ENCODE results near the gene NKIRAS1. TPM values are rescaled to one million over a fixed set of nuclear protein-coding genes. Genes with fewer than 3 reads are reported as not detected.
A peak's percentile ranks its signal among the peaks of the same experiment; 100 is the strongest.

NKIRAS1 gene
- total RNA-seq = 10 to 100 TPM; 23.4 to 45.8 TPM
- 10 to 100 TPM; 45.9 to 53.4 TPM for polyA plus RNA-seq (ENCODE audit: insufficient read length in 2 of 2)
- long read RNA-seq, donor 1, transcript NKIRAS1-206 (5 exons, 2,014 nt) = major isoform, 15 of 1,954 reads
- long read RNA-seq, donor 1, partial matches to known transcripts = 602 of 1,954 reads
- long read RNA-seq, donor 1, other reads (novel, unspliced or antisense) = 1,335 of 1,954 reads
- long read RNA-seq, donor 2, partial matches to known transcripts = 0 of 4 reads
- long read RNA-seq, donor 2, other reads (novel, unspliced or antisense) = 0 of 4 reads
- long read RNA-seq, donor 3, transcript NKIRAS1-206 (5 exons, 2,014 nt) = major isoform, 10 of 1,679 reads
- long read RNA-seq, donor 3, partial matches to known transcripts = 1,195 of 1,679 reads
- long read RNA-seq, donor 3, other reads (novel, unspliced or antisense) = 473 of 1,679 reads
- long read RNA-seq, donor 4, transcript NKIRAS1-206 (5 exons, 2,014 nt) = major isoform, 5 of 12,108 reads
- long read RNA-seq, donor 4, partial matches to known transcripts = 11,652 of 12,108 reads
- long read RNA-seq, donor 4, other reads (novel, unspliced or antisense) = 451 of 12,108 reads

GRCh38 chr3:23916886-23917678 is at the start of gene NKIRAS1, which contains the start of gene RPL15:
NKIRAS1 (minus strand) TSS chr3:23916990; CDS start chr3:23910904, 6,086 bp downstream.
RPL15 (plus strand) TSS chr3:23917132; CDS start chr3:23917860, 728 bp downstream.
- Histone ChIP-seq H3K27me3 (ENCODE audit: control insufficient read depth, insufficient read depth, low read length) (no peaks in the 10 kb centered on the region), H3K4me1 (ENCODE audit: control insufficient read depth, insufficient read depth, low read length) (peaks cover 5% of the 10 kb centered on the region), H3K27ac (ENCODE audit: low read depth, low read length) (peak within 1 kb of the TSS; percentile 95), H3K9me3 (ENCODE audit: control insufficient read depth, insufficient read depth, low read length) (no peaks in the 10 kb centered on the region), H3K4me3 (ENCODE audit: low read depth, low read length) (peak within 1 kb of the TSS; percentile 99), H3K36me3 (ENCODE audit: control insufficient read depth, insufficient read depth, low read length) (peaks cover 11% of the 10 kb centered on the region)
- peak; percentile 93 to 99 (median 94) for DNase-seq (ENCODE audit: low read depth in 4 of 6, low spot score in 6 of 6)
- WGBS (ENCODE audit: insufficient coverage) = under 1% methylated on average over 64 of the region's 64 CpGs

DNA sequence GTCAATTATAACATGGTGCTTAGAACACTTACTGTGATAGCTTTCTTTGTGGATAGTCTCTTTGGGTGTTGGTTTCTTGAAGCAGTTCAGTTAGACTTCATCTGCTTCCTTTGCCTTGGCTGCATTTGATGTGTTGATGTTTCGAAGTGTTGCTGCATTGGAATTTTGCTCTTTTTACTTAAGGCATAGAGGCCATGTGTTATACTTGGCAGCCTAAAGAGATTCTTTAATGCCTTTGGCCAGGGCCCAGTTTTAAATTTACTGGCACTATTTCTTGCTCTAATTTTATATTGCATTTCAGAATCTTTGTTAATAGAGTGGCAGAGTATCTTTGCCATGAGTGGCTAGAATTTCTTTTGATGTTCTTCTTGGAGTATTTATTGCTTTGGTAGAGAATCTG is 49.5 kb upstream of the NKIRAS1 start:
- no CpG with 5 or more reads among the region's 1 CpG for WGBS (ENCODE audit: insufficient coverage)
- no peaks in the 10 kb centered on the region for H3K27me3 ChIP-seq (ENCODE audit: control insufficient read depth, insufficient read depth, low read length)
- H3K9me3 ChIP-seq (ENCODE audit: control insufficient read depth, insufficient read depth, low read length) = no peaks in the 10 kb centered on the region
- no peak overlapping the region for H3K4me3 ChIP-seq (ENCODE audit: low read depth, low read length)
- no peak overlapping the region for H3K27ac ChIP-seq (ENCODE audit: low read depth, low read length)
- peaks cover 31% of the 10 kb centered on the region for H3K36me3 ChIP-seq (ENCODE audit: control insufficient read depth, insufficient read depth, low read length)
- DNase-seq (ENCODE audit: low read depth in 4 of 6, low spot score in 6 of 6) = peak in 1 of 6 donors; percentile 93
- H3K4me1 ChIP-seq (ENCODE audit: control insufficient read depth, insufficient read depth, low read length) = no peaks in the 10 kb centered on the region

GRCh38 chr3:23964537-23965235 is 47.9 kb upstream of the NKIRAS1 start:
- Histone ChIP-seq H3K4me1 (ENCODE audit: control insufficient read depth, insufficient read depth, low read length) (no peaks in the 10 kb centered on the region), H3K9me3 (ENCODE audit: control insufficient read depth, insufficient read depth, low read length) (no peaks in the 10 kb centered on the region), H3K4me3 (ENCODE audit: low read depth, low read length) (no peak overlapping the region), H3K36me3 (ENCODE audit: control insufficient read depth, insufficient read depth, low read length) (peaks cover 35% of the 10 kb centered on the region), H3K27ac (ENCODE audit: low read depth, low read length) (no peak overlapping the region), H3K27me3 (ENCODE audit: control insufficient read depth, insufficient read depth, low read length) (no peaks in the 10 kb centered on the region)
- WGBS (ENCODE audit: insufficient coverage) = 94% methylated on average over 2 of the region's 3 CpGs
- DNase-seq (ENCODE audit: low read depth in 4 of 6, low spot score in 6 of 6) = peak in 1 of 6 donors; percentile 31

GRCh38 chr3:23961913-23962312 is 45.1 kb upstream of the NKIRAS1 start:
- no peaks in the 10 kb centered on the region for H3K27me3 ChIP-seq (ENCODE audit: control insufficient read depth, insufficient read depth, low read length)
- H3K36me3 ChIP-seq (ENCODE audit: control insufficient read depth, insufficient read depth, low read length) = peaks cover 31% of the 10 kb centered on the region
- no peak for DNase-seq (ENCODE audit: low read depth in 4 of 6, low spot score in 6 of 6)
- WGBS (ENCODE audit: insufficient coverage) = no CpG with 5 or more reads among the region's 5 CpGs
- H3K27ac ChIP-seq (ENCODE audit: low read depth, low read length) = no peak overlapping the region
- no peak overlapping the region for H3K4me3 ChIP-seq (ENCODE audit: low read depth, low read length)
- no peaks in the 10 kb centered on the region for H3K4me1 ChIP-seq (ENCODE audit: control insufficient read depth, insufficient read depth, low read length)
- H3K9me3 ChIP-seq (ENCODE audit: control insufficient read depth, insufficient read depth, low read length) = no peaks in the 10 kb centered on the region

DNA sequence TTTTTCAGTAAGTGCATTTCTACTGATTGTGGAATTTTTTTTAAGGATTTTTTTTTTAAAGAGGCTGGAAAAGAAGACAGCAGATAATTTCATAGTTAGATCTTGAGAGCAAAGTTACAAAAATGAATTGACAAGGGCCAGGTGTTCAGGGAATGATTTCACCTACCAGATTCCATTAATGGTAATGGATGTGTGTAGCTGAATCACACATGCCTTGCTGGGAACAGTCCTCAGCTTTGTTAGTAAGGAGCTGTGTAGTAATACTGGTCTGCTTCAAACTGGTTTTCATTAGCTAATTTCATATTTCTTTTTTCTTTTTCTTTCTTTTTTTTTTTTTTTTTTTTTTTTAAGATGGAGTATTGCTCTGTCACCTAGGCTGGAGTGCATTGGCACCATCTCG is 44.3 kb upstream of the NKIRAS1 start:
- no peak overlapping the region for H3K27ac ChIP-seq (ENCODE audit: low read depth, low read length)
- WGBS (ENCODE audit: insufficient coverage) = 100% methylated on average over 1 of the region's 1 CpG

GRCh38 chr3:23960649-23961048 is 43.9 kb upstream of the NKIRAS1 start:
- Histone ChIP-seq H3K27me3 (ENCODE audit: control insufficient read depth, insufficient read depth, low read length) (no peaks in the 10 kb centered on the region), H3K4me1 (ENCODE audit: control insufficient read depth, insufficient read depth, low read length) (no peaks in the 10 kb centered on the region), H3K9me3 (ENCODE audit: control insufficient read depth, insufficient read depth, low read length) (no peaks in the 10 kb centered on the region), H3K36me3 (ENCODE audit: control insufficient read depth, insufficient read depth, low read length) (peaks cover 27% of the 10 kb centered on the region), H3K4me3 (ENCODE audit: low read depth, low read length) (no peak overlapping the region), H3K27ac (ENCODE audit: low read depth, low read length) (no peak overlapping the region)
- no peak for DNase-seq (ENCODE audit: low read depth in 4 of 6, low spot score in 6 of 6)
- WGBS (ENCODE audit: insufficient coverage) = no CpG with 5 or more reads among the region's 1 CpG

More for the DNA sequence above, 44.3 kb upstream of the NKIRAS1 start:
- no peak overlapping the region for H3K4me3 ChIP-seq (ENCODE audit: low read depth, low read length)
- H3K9me3 ChIP-seq (ENCODE audit: control insufficient read depth, insufficient read depth, low read length) = no peaks in the 10 kb centered on the region
- no peak for DNase-seq (ENCODE audit: low read depth in 4 of 6, low spot score in 6 of 6)
- H3K36me3 ChIP-seq (ENCODE audit: control insufficient read depth, insufficient read depth, low read length) = peaks cover 27% of the 10 kb centered on the region
- no peaks in the 10 kb centered on the region for H3K27me3 ChIP-seq (ENCODE audit: control insufficient read depth, insufficient read depth, low read length)
- no peaks in the 10 kb centered on the region for H3K4me1 ChIP-seq (ENCODE audit: control insufficient read depth, insufficient read depth, low read length)

DNA sequence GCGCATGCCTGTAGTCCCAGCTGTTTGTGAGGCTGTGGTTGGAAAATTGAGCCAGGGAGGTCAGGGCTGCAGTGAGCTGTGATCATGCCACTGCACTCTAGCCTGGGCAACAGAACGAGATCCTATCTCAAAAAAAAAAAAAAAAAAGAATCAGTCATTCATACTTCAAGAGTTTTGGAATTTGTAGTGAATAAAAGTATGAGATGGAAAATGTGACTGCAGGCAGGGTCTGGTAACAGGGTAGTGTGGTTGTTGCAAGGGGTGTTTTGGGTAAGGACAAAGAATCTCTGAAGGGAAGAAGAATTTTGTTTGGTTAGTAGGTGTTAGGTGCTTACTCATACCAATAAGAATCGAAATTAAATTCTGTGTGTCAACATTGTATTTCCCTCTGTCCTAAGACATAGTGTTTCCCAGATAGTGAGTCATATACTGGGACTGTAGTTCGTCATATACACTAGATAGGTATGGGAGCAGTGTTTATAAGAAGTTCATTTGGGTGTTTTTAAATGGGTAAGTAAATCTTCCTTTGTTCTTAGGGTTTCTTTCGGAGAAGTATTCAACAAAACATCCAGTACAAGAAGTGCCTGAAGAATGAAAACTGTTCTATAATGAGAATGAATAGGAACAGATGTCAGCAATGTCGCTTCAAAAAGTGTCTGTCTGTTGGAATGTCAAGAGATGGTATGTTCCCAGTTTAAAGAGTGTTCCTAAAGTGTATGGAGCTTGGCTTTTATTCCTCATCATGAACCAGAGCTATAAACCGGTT is 42.5 kb upstream of the NKIRAS1 start:
- no peaks in the 10 kb centered on the region for H3K9me3 ChIP-seq (ENCODE audit: control insufficient read depth, insufficient read depth, low read length)
- DNase-seq (ENCODE audit: low read depth in 4 of 6, low spot score in 6 of 6) = peak in 1 of 6 donors; percentile 10
- no peak overlapping the region for H3K4me3 ChIP-seq (ENCODE audit: low read depth, low read length)
- H3K4me1 ChIP-seq (ENCODE audit: control insufficient read depth, insufficient read depth, low read length) = no peaks in the 10 kb centered on the region
- H3K27ac ChIP-seq (ENCODE audit: low read depth, low read length) = no peak overlapping the region
- no peaks in the 10 kb centered on the region for H3K27me3 ChIP-seq (ENCODE audit: control insufficient read depth, insufficient read depth, low read length)
- H3K36me3 ChIP-seq (ENCODE audit: control insufficient read depth, insufficient read depth, low read length) = peaks cover 26% of the 10 kb centered on the region
- WGBS (ENCODE audit: insufficient coverage) = 50% methylated on average over 1 of the region's 7 CpGs

GRCh38 chr3:23956701-23957100 is 39.9 kb upstream of the NKIRAS1 start:
- no peak for DNase-seq (ENCODE audit: low read depth in 4 of 6, low spot score in 6 of 6)
- Histone ChIP-seq H3K27me3 (ENCODE audit: control insufficient read depth, insufficient read depth, low read length) (no peaks in the 10 kb centered on the region), H3K4me1 (ENCODE audit: control insufficient read depth, insufficient read depth, low read length) (no peaks in the 10 kb centered on the region), H3K4me3 (ENCODE audit: low read depth, low read length) (no peak overlapping the region), H3K36me3 (ENCODE audit: control insufficient read depth, insufficient read depth, low read length) (peaks cover 14% of the 10 kb centered on the region), H3K27ac (ENCODE audit: low read depth, low read length) (no peak overlapping the region), H3K9me3 (ENCODE audit: control insufficient read depth, insufficient read depth, low read length) (no peaks in the 10 kb centered on the region)
- WGBS (ENCODE audit: insufficient coverage) = 93% methylated on average over 2 of the region's 3 CpGs
